IMR-90 (cell line): Measurements from ENCODE around the gene IGF1R. TPM values are rescaled to one million over a fixed set of nuclear protein-coding genes. Genes with fewer than 3 reads are reported as not detected.

Source experiments
- ATAC-seq: fragments of 200-7000 bp; cut with Tn5 transposase; 2 replicates; pipeline ENCODE4 v1.9.1; 2020; ENCODE audit warnings: low read depth, mild to moderate bottlenecking, moderate library complexity
- BruUV-seq: library from RNA; stranded (reverse); fragments of 400-500 nt; replicated peaks from 2 replicates; lab custom pipeline; 2021; lab: Mats Ljungman, UMichigan
- CTCF ChIA-PET: fragments of 300-600 bp; formaldehyde crosslinking; extraction: SDS; loops from one replicate; lab custom pipeline; 2021; ENCODE audit warnings: antibody characterized with exemption; lab: Yijun Ruan, JAX
- POLR2A ChIA-PET: fragments of 300-600 bp; sonication (Branson Sonifier 250); formaldehyde crosslinking; loops from one replicate; lab custom pipeline; 2022; ENCODE audit warnings: antibody characterized with exemption; ENCODE audit not compliant: unreplicated experiment; lab: Charles Lee
- DNase-seq: peaks from one replicate; pipeline ENCODE4 v3.0.0; 2013
- H2AFZ ChIP-seq: replicated peaks from 2 replicates; pipeline ENCODE3; 2013; ENCODE audit warnings: low read length, mild to moderate bottlenecking; ENCODE audit not compliant: poor library complexity
- H2AK5ac ChIP-seq: 2 replicates; pipeline ENCODE4 v1.6.1; 2013; ENCODE audit warnings: low read depth, low read length, inconsistent platforms
- H2AK9ac ChIP-seq: replicated peaks from 2 replicates; pipeline ENCODE3; 2013; ENCODE audit warnings: mild to moderate bottlenecking, low read depth, low read length, moderate library complexity; ENCODE audit not compliant: poor library complexity
- H2BK120ac ChIP-seq: 2 replicates; pipeline ENCODE4 v1.6.1; 2013; ENCODE audit warnings: low read depth, low read length, inconsistent platforms
- H2BK15ac ChIP-seq: 3 replicates; pipeline ENCODE4 v1.6.1; 2013; ENCODE audit warnings: low read depth, low read length, inconsistent platforms
- H2BK20ac ChIP-seq: 2 replicates; pipeline ENCODE4 v1.6.1; 2013; ENCODE audit warnings: low read depth, mild to moderate bottlenecking, inconsistent platforms, low read length, moderate library complexity
- H2BK5ac ChIP-seq: 2 replicates; pipeline ENCODE4 v1.6.1; 2013; ENCODE audit warnings: mild to moderate bottlenecking, low read depth, low read length, inconsistent platforms; ENCODE audit not compliant: poor library complexity, severe bottlenecking
- H3K14ac ChIP-seq: replicated peaks from 2 replicates; pipeline ENCODE4 v1.6.1; 2013; ENCODE audit warnings: low read depth, low read length, inconsistent platforms
- H3K18ac ChIP-seq: 2 replicates; pipeline ENCODE4 v1.6.1; 2013; ENCODE audit warnings: low read depth, low read length, control low read depth
- H3K23ac ChIP-seq: 2 replicates; pipeline ENCODE4 v1.6.1; 2013; ENCODE audit warnings: low read depth, low read length, inconsistent platforms
- H3K27ac ChIP-seq: 2 replicates; pipeline ENCODE4 v1.5.1; 2013; ENCODE audit warnings: mild to moderate bottlenecking, control low read depth, low read length; ENCODE audit not compliant: insufficient read depth
- H3K27me3 ChIP-seq: 2 replicates; pipeline ENCODE4 v1.6.1; 2013; ENCODE audit warnings: low read length; ENCODE audit not compliant: control insufficient read depth, insufficient read depth
- H3K36me3 ChIP-seq: 2 replicates; pipeline ENCODE4 v1.6.1; 2013; ENCODE audit warnings: low read length, mixed read lengths; ENCODE audit not compliant: control insufficient read depth, insufficient read depth
- H3K4ac ChIP-seq: 2 replicates; pipeline ENCODE4 v1.6.1; 2013; ENCODE audit warnings: low read depth, low read length, inconsistent platforms
- H3K4me1 ChIP-seq: 2 replicates; pipeline ENCODE4 v1.6.1; 2013; ENCODE audit warnings: low read length, mixed read lengths; ENCODE audit not compliant: control insufficient read depth, insufficient read depth
- H3K4me2 ChIP-seq: 2 replicates; pipeline ENCODE4 v1.6.1; 2013; ENCODE audit warnings: low read depth, mild to moderate bottlenecking, control low read depth, low read length, moderate library complexity
- H3K4me3 ChIP-seq: 2 replicates; pipeline ENCODE4 v1.5.1; 2013; ENCODE audit warnings: low read depth, mild to moderate bottlenecking, control low read depth, low read length, moderate library complexity; ENCODE audit not compliant: insufficient read depth
- H3K56ac ChIP-seq: 2 replicates; pipeline ENCODE4 v1.6.1; 2013; ENCODE audit warnings: low read length, inconsistent platforms; ENCODE audit not compliant: insufficient read depth; ENCODE audit errors: extremely low read depth
- H3K79me1 ChIP-seq, 2 experiments: 2 replicates each; pipeline ENCODE4 v1.6.1; 2013; ENCODE audit warnings: low read length in 2 of 2, inconsistent platforms in 1 of 2, low read depth in 1 of 2
- H3K9ac ChIP-seq: 2 replicates; pipeline ENCODE4 v1.6.1; 2013; ENCODE audit warnings: low read depth, low read length, control low read depth
- H3K9me1 ChIP-seq: 2 replicates; pipeline ENCODE4 v1.6.1; 2013; ENCODE audit warnings: low read length, inconsistent platforms; ENCODE audit not compliant: insufficient read depth
- H3K9me3 ChIP-seq: 2 replicates; pipeline ENCODE4 v1.6.1; 2013; ENCODE audit warnings: low read length; ENCODE audit not compliant: control insufficient read depth, insufficient read depth
- H4K20me1 ChIP-seq: 2 replicates; pipeline ENCODE4 v1.6.1; 2013; ENCODE audit warnings: low read length, inconsistent platforms; ENCODE audit not compliant: insufficient read depth
- H4K5ac ChIP-seq: 2 replicates; pipeline ENCODE4 v1.6.1; 2013; ENCODE audit warnings: mild to moderate bottlenecking, low read depth, low read length, control low read depth
- H4K8ac ChIP-seq, 2 experiments: 2 replicates each; pipeline ENCODE4 v1.6.1; 2013; ENCODE audit warnings: low read depth in 2 of 2, low read length in 2 of 2, control low read depth in 1 of 2, inconsistent platforms in 1 of 2
- H4K91ac ChIP-seq: 2 replicates; pipeline ENCODE4 v1.6.1; 2013; ENCODE audit warnings: low read depth, low read length, inconsistent platforms; ENCODE audit not compliant: insufficient read depth
- CEBPB ChIP-seq: IDR thresholded peaks from 2 replicates; pipeline ENCODE4 v1.6.1; 2012; ENCODE audit warnings: low read depth, low read length, improper control_type of control experiment
- FOS ChIP-seq: fragments of 150-350 bp; IDR thresholded peaks from 2 replicates; pipeline ENCODE4 v1.6.1; 2016; ENCODE audit warnings: low read depth, low read length
- MAFK ChIP-seq: IDR thresholded peaks from 2 replicates; pipeline ENCODE4 v1.6.1; 2012; ENCODE audit warnings: low read depth, low read length, improper control_type of control experiment
- MAZ ChIP-seq: IDR thresholded peaks from 2 replicates; pipeline ENCODE4 v1.6.1; 2012; ENCODE audit warnings: low read depth, mild to moderate bottlenecking, low read length, improper control_type of control experiment, moderate library complexity, borderline replicate concordance
- MXI1 ChIP-seq: IDR thresholded peaks from 2 replicates; pipeline ENCODE4 v1.6.1; 2012; ENCODE audit warnings: low read depth, mild to moderate bottlenecking, low read length, moderate library complexity, borderline replicate concordance
- NFE2L2 ChIP-seq: fragments of 150-350 bp; IDR thresholded peaks from 2 replicates; pipeline ENCODE4 v1.6.1; 2016; ENCODE audit warnings: low read depth, mild to moderate bottlenecking, low read length
- POLR2A ChIP-seq: IDR thresholded peaks from 2 replicates; pipeline ENCODE4 v1.6.1; 2012; ENCODE audit warnings: mild to moderate bottlenecking, low read depth, low read length
- RAD21 ChIP-seq: IDR thresholded peaks from 2 replicates; pipeline ENCODE4 v1.6.1; 2012; ENCODE audit warnings: low read length, improper control_type of control experiment
- RCOR1 ChIP-seq: IDR thresholded peaks from 2 replicates; pipeline ENCODE4 v1.6.1; 2012; ENCODE audit warnings: mild to moderate bottlenecking, low read length, improper control_type of control experiment; ENCODE audit not compliant: insufficient replicate concordance
- RFX5 ChIP-seq: IDR thresholded peaks from 2 replicates; pipeline ENCODE4 v1.8.0; 2012; ENCODE audit warnings: low read depth, mild to moderate bottlenecking, low read length, moderate library complexity
- SMC3 ChIP-seq: fragments of 150-350 bp; IDR thresholded peaks from 2 replicates; pipeline ENCODE4 v1.6.1; 2016; ENCODE audit warnings: low read depth, mild to moderate bottlenecking, antibody characterized with exemption, low read length, moderate library complexity
- WGBS, 2 experiments: methylation state at CpG; one replicate each; pipeline versions ENCODE4 v1.1.5 to v1.1.7; 2013; ENCODE audit warnings: missing lambda C conversion rate in 2 of 2; ENCODE audit not compliant: insufficient read length in 1 of 2; ENCODE audit errors: extremely low coverage in 2 of 2; 5-methylcytosine and 5-hydroxymethylcytosine counted together
- dilution Hi-C: fragments of 300-500 bp; cut with HindIII; formaldehyde crosslinking; loops from one replicate; pipeline ENCODE4 v1.14.3; 2018; ENCODE audit warnings: low sequenced_read_pairs; ENCODE audit not compliant: unreplicated experiment
- in situ Hi-C: fragments of 300-500 bp; cut with MboI; formaldehyde crosslinking; loops from 3 replicates; pipeline ENCODE4 v1.14.3; 2019; ENCODE audit warnings: low sequenced_read_pairs, inconsistent platforms, mixed read lengths
- intact Hi-C: fragments of 100-400 bp; cut with micrococcal nuclease; formaldehyde crosslinking; loops from 2 replicates; pipeline ENCODE4 v1.10.0; 2022
- polyA plus RNA-seq, 3 experiments: library from polyadenylated mRNA; depleted of rRNA; stranded (reverse); fragments of >200 nt; gene quantifications; 2 replicates each; pipeline ENCODE4 v1.2.3, GENCODE V29; 2012; ENCODE audit warnings: low replicate concordance in 1 of 3
- total RNA-seq: library from RNA; depleted of rRNA; stranded (reverse); fragments of >200 nt; gene quantifications from 2 replicates; pipeline ENCODE4 v1.2.3, GENCODE V29; 2012
- TF ChIP-seq, protein P1 (sequence below): fragments of 150-350 bp; IDR thresholded peaks from 2 replicates; pipeline ENCODE4 v1.6.1; 2016; ENCODE audit warnings: low read depth, mild to moderate bottlenecking, low read length, moderate library complexity, borderline replicate concordance
- TF ChIP-seq, protein P2 (sequence below): conservative IDR thresholded peaks from 2 replicates; pipeline ENCODE4 v1.5.1; 2012; ENCODE audit warnings: mild to moderate bottlenecking, low read depth, low read length, improper control_type of control experiment
- TF ChIP-seq, protein P3 (sequence below): fragments of 150-350 bp; IDR thresholded peaks from 2 replicates; pipeline ENCODE4 v1.6.1; 2017; ENCODE audit warnings: mild to moderate bottlenecking, antibody characterized with exemption, low read length, low read depth

The IGF1R gene
- total and polyA plus RNA-seq, 2 of the 4 experiments (the other 2 are of a cell fraction): 24.0 to 24.9 TPM

DNA sequence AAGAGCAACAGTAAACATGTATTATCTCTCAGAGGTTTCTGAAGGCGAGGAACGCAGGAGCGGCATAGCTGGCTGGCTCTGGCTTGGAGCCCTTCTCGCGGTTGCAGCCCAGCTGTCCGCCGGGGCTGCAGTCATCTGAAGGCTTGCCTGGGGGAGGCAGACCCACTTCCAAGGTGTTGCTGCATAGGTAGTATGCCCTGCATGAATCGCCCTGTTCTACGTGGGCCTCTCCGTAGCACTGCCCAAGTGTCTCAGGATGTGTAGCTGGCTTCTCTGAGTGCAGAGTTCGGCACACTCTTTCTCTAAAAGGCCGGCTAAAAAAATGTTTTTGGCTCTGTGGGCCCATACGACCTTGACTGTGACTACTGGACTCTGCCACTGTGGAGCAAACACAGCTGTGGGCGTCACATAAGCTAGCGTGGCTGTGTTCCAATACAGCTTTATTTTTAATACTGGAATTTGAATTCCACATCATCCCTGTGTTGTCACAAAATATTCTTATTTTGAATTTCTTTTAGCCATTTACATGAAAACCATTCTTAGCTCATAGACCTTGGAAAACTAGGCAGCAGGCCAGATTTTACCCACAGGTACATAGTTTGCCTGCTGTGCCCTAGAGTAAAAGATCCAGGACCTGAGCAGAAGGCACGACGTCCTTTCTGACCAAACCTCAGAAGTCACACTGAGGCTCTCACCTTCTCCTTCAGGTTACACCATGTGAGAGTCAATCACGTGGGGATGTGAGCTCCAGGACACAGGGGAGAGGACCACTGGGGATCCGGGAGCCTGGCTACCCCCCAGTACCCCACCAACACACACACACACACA is 303.4 kb downstream of the IGF1R start:
- H4K5ac ChIP-seq: no peak overlapping the region
- H3K79me1 ChIP-seq: peaks cover 17 to 59% of the 10 kb centered on the region in 2 experiments
- peaks cover 66% of the 10 kb centered on the region for H3K36me3 ChIP-seq
- peaks cover 28% of the 10 kb centered on the region for H3K4me1 ChIP-seq
- H2BK15ac ChIP-seq: peak overlapping the region; percentile 85; the same call in 1 of the 3 replicates
- no peak overlapping the region for H3K4me3 ChIP-seq
- dilution Hi-C loops (no loop called here), intact Hi-C loops (no loop called here), in situ Hi-C loops (no loop called here)
- no peaks in the 10 kb centered on the region for H3K27me3 ChIP-seq
- H3K27ac ChIP-seq: peak overlapping the region; percentile 20
- H2BK20ac ChIP-seq: no peak overlapping the region
- DNase-seq (no peak), ATAC-seq (no peak)
- no peak overlapping the region for H3K9ac ChIP-seq
- CTCF ChIA-PET: interaction anchor here (0.9 kb wide), 1 partner anchor 43 kb away, joined by 4 read pairs; no protein-coding TSS in a partner anchor
- H3K4ac ChIP-seq: peak overlapping the region; percentile 65
- peak overlapping the region; percentile 38; the same call in 1 of the 2 replicates for H4K91ac ChIP-seq
- peak overlapping the region; percentile 77 for H2AK5ac ChIP-seq
- H4K8ac ChIP-seq: peak overlapping the region in 1 of 2 experiments; percentile 40; a peak in 1 of 4 replicates
- no peak overlapping the region for H2AFZ ChIP-seq
- BruUV-seq: no TSS peak
- H3K56ac ChIP-seq: no peak overlapping the region
- no peaks in the 10 kb centered on the region for H3K9me3 ChIP-seq
- H3K9me1 ChIP-seq: peaks cover 26% of the 10 kb centered on the region
- POLR2A ChIA-PET: no interaction called here
- peak overlapping the region; percentile 59 for H2BK5ac ChIP-seq
- H3K23ac ChIP-seq: 0 out of 2 replicates have a peak overlapping the region, but pooled peaks have one; percentile 34
- H3K18ac ChIP-seq: no peak overlapping the region; the same call in none of the 2 replicates
- H4K20me1 ChIP-seq: no peaks in the 10 kb centered on the region
- H2BK120ac ChIP-seq: peak overlapping the region; percentile 42
- H3K4me2 ChIP-seq: no peak overlapping the region
- 64% methylated on average over 9 of the region's 19 CpGs; no CpG with 5 or more reads in 1 of the 2 experiments for WGBS, 2 experiments
- H3K14ac ChIP-seq: 0 out of 2 replicates have a peak overlapping the region, but pooled peaks have one; percentile 50
- H2AK9ac ChIP-seq: no peak overlapping the region
- TF ChIP-seq RAD21 (no peak), FOS (no peak), CEBPB (no peak), SMC3 (no peak), NFE2L2 (no peak), MAFK (no peak), RFX5 (no peak), MXI1 (no peak), POLR2A (no peak), RCOR1 (no peak), MAZ (no peak)
- TF ChIP-seq, protein P1, sequence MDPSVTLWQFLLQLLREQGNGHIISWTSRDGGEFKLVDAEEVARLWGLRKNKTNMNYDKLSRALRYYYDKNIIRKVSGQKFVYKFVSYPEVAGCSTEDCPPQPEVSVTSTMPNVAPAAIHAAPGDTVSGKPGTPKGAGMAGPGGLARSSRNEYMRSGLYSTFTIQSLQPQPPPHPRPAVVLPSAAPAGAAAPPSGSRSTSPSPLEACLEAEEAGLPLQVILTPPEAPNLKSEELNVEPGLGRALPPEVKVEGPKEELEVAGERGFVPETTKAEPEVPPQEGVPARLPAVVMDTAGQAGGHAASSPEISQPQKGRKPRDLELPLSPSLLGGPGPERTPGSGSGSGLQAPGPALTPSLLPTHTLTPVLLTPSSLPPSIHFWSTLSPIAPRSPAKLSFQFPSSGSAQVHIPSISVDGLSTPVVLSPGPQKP: no peak
- TF ChIP-seq, protein P2, sequence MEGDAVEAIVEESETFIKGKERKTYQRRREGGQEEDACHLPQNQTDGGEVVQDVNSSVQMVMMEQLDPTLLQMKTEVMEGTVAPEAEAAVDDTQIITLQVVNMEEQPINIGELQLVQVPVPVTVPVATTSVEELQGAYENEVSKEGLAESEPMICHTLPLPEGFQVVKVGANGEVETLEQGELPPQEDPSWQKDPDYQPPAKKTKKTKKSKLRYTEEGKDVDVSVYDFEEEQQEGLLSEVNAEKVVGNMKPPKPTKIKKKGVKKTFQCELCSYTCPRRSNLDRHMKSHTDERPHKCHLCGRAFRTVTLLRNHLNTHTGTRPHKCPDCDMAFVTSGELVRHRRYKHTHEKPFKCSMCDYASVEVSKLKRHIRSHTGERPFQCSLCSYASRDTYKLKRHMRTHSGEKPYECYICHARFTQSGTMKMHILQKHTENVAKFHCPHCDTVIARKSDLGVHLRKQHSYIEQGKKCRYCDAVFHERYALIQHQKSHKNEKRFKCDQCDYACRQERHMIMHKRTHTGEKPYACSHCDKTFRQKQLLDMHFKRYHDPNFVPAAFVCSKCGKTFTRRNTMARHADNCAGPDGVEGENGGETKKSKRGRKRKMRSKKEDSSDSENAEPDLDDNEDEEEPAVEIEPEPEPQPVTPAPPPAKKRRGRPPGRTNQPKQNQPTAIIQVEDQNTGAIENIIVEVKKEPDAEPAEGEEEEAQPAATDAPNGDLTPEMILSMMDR: no peak
- TF ChIP-seq, protein P3, sequence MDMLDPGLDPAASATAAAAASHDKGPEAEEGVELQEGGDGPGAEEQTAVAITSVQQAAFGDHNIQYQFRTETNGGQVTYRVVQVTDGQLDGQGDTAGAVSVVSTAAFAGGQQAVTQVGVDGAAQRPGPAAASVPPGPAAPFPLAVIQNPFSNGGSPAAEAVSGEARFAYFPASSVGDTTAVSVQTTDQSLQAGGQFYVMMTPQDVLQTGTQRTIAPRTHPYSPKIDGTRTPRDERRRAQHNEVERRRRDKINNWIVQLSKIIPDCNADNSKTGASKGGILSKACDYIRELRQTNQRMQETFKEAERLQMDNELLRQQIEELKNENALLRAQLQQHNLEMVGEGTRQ: no peak
